ENCODE data around the gene DENND5B. TPM values are rescaled to one million over a fixed set of nuclear protein-coding genes. Genes with fewer than 3 reads are reported as not detected.

The DENND5B gene
- total and polyA plus RNA-seq, 3 experiments from 2014 or later: 0.04 TPM; not detected in 2

DNA sequence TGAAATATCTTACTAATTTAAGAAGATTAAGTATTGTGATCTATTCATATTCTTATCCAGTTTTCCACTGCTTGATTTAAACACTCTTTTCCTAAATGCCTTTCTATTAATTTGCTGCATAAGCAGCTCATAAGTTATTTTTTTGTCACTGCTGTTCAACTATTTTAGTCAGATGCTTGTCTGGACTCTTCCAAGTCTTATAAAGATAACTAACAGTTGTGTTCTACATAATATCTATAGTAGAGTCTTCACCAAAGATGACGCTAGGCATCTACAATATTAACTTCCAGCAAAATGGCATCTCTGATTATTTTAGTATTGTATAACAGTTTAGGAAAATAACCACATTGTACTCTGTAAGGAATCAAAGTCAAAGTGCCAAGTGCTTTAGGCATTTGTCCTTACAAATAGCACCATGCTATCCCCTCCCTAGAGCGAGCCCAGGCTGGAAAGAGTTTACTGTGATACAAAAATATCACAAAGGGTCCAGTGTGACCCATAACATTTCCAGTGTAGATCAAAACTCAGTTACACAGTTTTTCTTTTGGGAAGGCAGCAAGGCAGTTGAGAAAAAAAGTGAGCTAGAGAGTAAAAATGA lies 98.2 kb downstream of the DENND5B start:
- no peaks in the 10 kb centered on the region for H3K4me1 Mint-ChIP-seq
- CTCF ChIA-PET: no interaction called here

DNA sequence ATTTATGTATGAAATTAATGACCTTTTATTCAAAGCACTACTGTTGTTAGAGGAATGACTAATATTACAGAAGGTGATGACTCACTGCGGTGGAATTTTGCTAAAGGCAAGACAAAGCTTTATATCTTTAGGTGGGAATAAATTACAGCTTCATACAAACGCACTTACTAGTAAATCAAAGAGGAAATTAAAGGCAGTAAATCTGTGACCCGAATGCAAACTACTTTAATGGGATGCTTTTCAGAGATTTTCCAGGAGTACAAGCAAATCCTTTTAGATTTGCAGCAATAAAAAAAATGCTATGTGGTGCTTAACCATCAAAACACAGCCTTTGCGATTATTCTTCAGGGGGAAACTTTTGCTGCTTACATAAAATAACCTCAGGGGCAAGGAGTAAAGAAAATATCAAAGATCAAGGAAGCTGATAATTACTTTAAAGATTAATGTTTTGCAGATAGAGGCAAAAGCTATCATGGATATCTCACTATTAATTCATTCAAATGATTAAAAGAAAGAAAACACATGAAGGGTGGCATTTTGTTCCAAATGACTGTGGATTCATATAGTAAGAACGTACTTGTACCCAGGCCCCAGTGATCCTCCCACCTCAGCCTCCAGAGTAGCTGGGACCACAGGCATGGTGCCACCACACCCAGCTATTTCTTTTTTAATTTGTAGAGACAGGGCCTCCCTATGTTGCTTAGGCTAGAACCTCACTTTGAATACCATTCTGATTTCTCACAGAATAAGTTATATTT lies 98.9 kb downstream of the DENND5B start:
- no peaks in the 10 kb centered on the region for H3K36me3 ChIP-seq (ENCODE audit: insufficient read depth, low read length)
- no peaks in the 10 kb centered on the region for H3K27me3 ChIP-seq (ENCODE audit: insufficient read depth, low read length, poor library complexity, severe bottlenecking)
- no peak overlapping the region for H3K4me3 ChIP-seq (ENCODE audit: low read length)
- no peak for DNase-seq
- H3K9me3 ChIP-seq (ENCODE audit: low read length): no peaks in the 10 kb centered on the region
- ChIA-PET CTCF (no interaction called here), POLR2A (no interaction called here)
- no peak overlapping the region for H3K4me3 Mint-ChIP-seq
- H3K27me3 Mint-ChIP-seq: peaks cover 4 to 31% of the 10 kb centered on the region in 2 donors
- no peaks in the 10 kb centered on the region for H3K4me1 Mint-ChIP-seq
- no peak overlapping the region for H3K27ac Mint-ChIP-seq
- no peaks in the 10 kb centered on the region for H3K9me3 Mint-ChIP-seq
- H3K27ac ChIP-seq (ENCODE audit: low read depth, low read length): no peak overlapping the region
- H3K36me3 Mint-ChIP-seq: no peaks in the 10 kb centered on the region
- no peaks in the 10 kb centered on the region for H3K4me1 ChIP-seq (ENCODE audit: insufficient read depth, low read length)

More for the DNA sequence above, 98.2 kb downstream of the DENND5B start:
- POLR2A ChIA-PET: no interaction called here
- Mint-ChIP-seq H3K36me3 (no peaks in the 10 kb centered on the region), H3K27me3 (peaks cover 4 to 37% of the 10 kb centered on the region in 2 donors), H3K27ac (no peak overlapping the region), H3K9me3 (no peaks in the 10 kb centered on the region), H3K4me3 (no peak overlapping the region)
- H3K27ac ChIP-seq (ENCODE audit: low read depth, low read length): no peak overlapping the region
- H3K27me3 ChIP-seq (ENCODE audit: insufficient read depth, low read length, poor library complexity, severe bottlenecking): no peaks in the 10 kb centered on the region
- H3K9me3 ChIP-seq (ENCODE audit: low read length): no peaks in the 10 kb centered on the region
- H3K4me1 ChIP-seq (ENCODE audit: insufficient read depth, low read length): no peaks in the 10 kb centered on the region
- DNase-seq: no peak
- H3K36me3 ChIP-seq (ENCODE audit: insufficient read depth, low read length): no peaks in the 10 kb centered on the region
- no peak overlapping the region for H3K4me3 ChIP-seq (ENCODE audit: low read length)

DNA sequence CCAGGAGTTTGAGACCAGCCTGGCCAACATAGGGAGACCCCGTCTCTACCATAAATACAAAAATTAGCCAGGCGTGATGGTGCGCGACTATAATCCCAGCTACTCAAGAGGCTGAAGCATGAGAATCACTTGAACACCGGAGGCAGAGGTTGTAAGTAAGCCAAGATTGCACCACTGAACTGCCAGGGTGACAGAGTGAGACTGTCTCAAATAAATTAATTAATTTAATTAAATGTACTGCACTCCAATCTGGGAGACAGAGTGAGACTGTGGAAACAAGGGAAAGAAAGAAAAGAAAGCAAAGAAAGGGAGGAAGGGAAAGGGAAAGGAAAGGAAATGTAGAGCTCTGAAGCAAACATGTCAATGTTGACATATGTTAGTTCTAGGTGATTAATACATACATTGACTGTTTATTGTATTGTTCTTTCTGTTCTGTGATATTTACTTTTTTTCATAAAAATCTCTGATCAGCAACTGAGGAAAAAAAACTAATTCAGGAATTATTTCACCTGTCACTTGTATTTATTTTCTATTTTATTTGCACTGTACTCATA lies 99.6 kb downstream of the DENND5B start:
- no peaks in the 10 kb centered on the region for H3K9me3 Mint-ChIP-seq
- H3K9me3 ChIP-seq (ENCODE audit: low read length): no peaks in the 10 kb centered on the region
- H3K27me3 ChIP-seq (ENCODE audit: insufficient read depth, low read length, poor library complexity, severe bottlenecking): no peaks in the 10 kb centered on the region
- H3K27ac Mint-ChIP-seq: peak overlapping the region in 1 of 8 donors; percentile 28
- no peak overlapping the region for H3K4me3 ChIP-seq (ENCODE audit: low read length)
- H3K4me1 ChIP-seq (ENCODE audit: insufficient read depth, low read length): no peaks in the 10 kb centered on the region
- POLR2A ChIA-PET: no interaction called here
- H3K4me1 Mint-ChIP-seq: no peaks in the 10 kb centered on the region
- H3K36me3 Mint-ChIP-seq: no peaks in the 10 kb centered on the region
- CTCF ChIA-PET: no interaction called here
- H3K27ac ChIP-seq (ENCODE audit: low read depth, low read length): no peak overlapping the region
- no peaks in the 10 kb centered on the region for H3K36me3 ChIP-seq (ENCODE audit: insufficient read depth, low read length)
- no peak for DNase-seq
- H3K4me3 Mint-ChIP-seq: no peak overlapping the region
- H3K27me3 Mint-ChIP-seq: peaks cover 4 to 28% of the 10 kb centered on the region in 2 donors

DNA sequence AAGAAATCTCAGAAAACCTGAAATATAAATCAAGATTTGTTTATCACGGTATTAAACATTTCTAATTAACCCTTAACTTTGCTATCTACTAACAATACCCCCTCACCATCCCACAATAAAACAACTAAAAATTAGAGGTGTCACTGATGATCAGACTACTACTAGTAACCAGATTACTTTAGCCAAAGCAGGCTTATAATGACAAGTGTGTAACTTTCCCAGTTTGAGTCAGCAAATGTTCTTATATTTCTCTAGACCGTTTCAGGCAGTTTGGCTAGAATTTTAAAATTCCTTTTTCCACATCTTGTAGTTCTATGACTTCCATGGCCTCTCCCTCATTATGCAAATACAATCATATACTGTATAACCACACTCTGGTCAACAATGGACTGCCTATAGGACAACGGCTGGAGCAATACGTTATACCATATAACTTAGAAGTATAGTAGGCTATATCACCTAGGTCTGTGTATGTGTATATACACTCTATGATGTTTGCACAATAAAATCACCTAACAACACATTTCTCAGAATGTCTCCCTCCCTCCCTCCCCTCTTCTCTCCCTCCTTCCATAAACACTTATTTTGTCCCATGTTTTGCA lies 102.1 kb downstream of the DENND5B start:
- ChIA-PET CTCF (no interaction called here), POLR2A (no interaction called here)
- Mint-ChIP-seq H3K4me1 (no peaks in the 10 kb centered on the region), H3K36me3 (no peaks in the 10 kb centered on the region), H3K27ac (no peak overlapping the region), H3K4me3 (no peak overlapping the region), H3K27me3 (peaks cover 4 to 14% of the 10 kb centered on the region in 2 donors), H3K9me3 (no peaks in the 10 kb centered on the region)
- no peaks in the 10 kb centered on the region for H3K36me3 ChIP-seq (ENCODE audit: insufficient read depth, low read length)
- H3K27ac ChIP-seq (ENCODE audit: low read depth, low read length): no peak overlapping the region
- DNase-seq: no peak
- H3K9me3 ChIP-seq (ENCODE audit: low read length): no peaks in the 10 kb centered on the region
- no peak overlapping the region for H3K4me3 ChIP-seq (ENCODE audit: low read length)
- no peaks in the 10 kb centered on the region for H3K4me1 ChIP-seq (ENCODE audit: insufficient read depth, low read length)
- H3K27me3 ChIP-seq (ENCODE audit: insufficient read depth, low read length, poor library complexity, severe bottlenecking): no peaks in the 10 kb centered on the region

DNA sequence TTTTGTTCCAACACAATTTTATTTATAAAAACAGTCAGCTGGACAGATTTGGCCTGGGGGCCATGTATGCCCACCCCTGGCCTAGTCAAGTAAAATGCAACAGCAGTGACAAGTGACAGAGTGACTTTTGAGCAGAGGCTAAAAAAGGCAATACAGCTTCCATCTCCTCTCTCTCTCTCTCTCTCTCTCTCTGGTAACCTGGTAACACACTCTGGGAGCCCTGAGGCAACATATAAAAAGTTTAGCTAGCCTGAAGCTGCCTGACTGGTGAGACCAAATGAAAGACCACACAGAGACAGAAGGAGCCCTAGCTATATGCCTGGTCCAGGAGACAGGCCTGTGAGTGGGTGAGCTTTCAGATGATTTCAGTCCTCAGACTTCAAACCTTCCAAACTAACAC lies 105.4 kb downstream of the DENND5B start:
- POLR2A ChIA-PET: no interaction called here
- Mint-ChIP-seq H3K4me3 (no peak overlapping the region), H3K27ac (peak overlapping the region in 1 of 8 donors; percentile 3), H3K9me3 (no peaks in the 10 kb centered on the region), H3K27me3 (peaks cover 1 to 12% of the 10 kb centered on the region in 2 donors), H3K36me3 (no peaks in the 10 kb centered on the region), H3K4me1 (no peaks in the 10 kb centered on the region)
- Histone ChIP-seq H3K4me1 (ENCODE audit: insufficient read depth, low read length) (no peaks in the 10 kb centered on the region), H3K4me3 (ENCODE audit: low read length) (no peak overlapping the region), H3K36me3 (ENCODE audit: insufficient read depth, low read length) (no peaks in the 10 kb centered on the region), H3K9me3 (ENCODE audit: low read length) (no peaks in the 10 kb centered on the region), H3K27ac (ENCODE audit: low read depth, low read length) (no peak overlapping the region), H3K27me3 (ENCODE audit: insufficient read depth, low read length, poor library complexity, severe bottlenecking) (no peaks in the 10 kb centered on the region)
- DNase-seq: no peak
- CTCF ChIA-PET: no interaction called here

DNA sequence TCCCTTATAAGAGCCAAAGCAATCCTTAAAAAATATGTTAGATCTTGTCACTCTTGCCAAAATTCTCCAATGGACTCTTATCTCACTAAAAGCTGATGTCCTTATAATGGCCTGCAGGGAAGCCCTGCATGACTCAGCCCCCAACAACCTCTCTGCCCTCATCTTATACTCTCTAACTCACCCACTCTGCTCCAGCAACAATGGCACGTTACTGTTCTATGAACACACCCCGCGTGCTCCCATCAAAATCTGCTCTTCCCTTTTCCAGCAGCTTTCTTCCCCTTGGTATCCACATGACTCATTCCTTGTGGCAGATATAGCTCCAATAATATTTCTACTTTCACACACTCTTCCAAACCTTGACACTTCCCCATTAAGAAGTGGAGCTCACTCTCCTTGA lies 108.1 kb downstream of the DENND5B start:
- no peak for DNase-seq
- Histone ChIP-seq H3K27ac (ENCODE audit: low read depth, low read length) (no peak overlapping the region), H3K4me3 (ENCODE audit: low read length) (no peak overlapping the region), H3K9me3 (ENCODE audit: low read length) (no peaks in the 10 kb centered on the region), H3K27me3 (ENCODE audit: insufficient read depth, low read length, poor library complexity, severe bottlenecking) (no peaks in the 10 kb centered on the region), H3K36me3 (ENCODE audit: insufficient read depth, low read length) (no peaks in the 10 kb centered on the region), H3K4me1 (ENCODE audit: insufficient read depth, low read length) (no peaks in the 10 kb centered on the region)
- Mint-ChIP-seq H3K36me3 (no peaks in the 10 kb centered on the region), H3K9me3 (no peaks in the 10 kb centered on the region), H3K4me1 (no peaks in the 10 kb centered on the region), H3K27me3 (peaks cover 1 to 3% of the 10 kb centered on the region in 2 donors), H3K27ac (no peak overlapping the region), H3K4me3 (no peak overlapping the region)
- ChIA-PET POLR2A (no interaction called here), CTCF (no interaction called here)

DNA sequence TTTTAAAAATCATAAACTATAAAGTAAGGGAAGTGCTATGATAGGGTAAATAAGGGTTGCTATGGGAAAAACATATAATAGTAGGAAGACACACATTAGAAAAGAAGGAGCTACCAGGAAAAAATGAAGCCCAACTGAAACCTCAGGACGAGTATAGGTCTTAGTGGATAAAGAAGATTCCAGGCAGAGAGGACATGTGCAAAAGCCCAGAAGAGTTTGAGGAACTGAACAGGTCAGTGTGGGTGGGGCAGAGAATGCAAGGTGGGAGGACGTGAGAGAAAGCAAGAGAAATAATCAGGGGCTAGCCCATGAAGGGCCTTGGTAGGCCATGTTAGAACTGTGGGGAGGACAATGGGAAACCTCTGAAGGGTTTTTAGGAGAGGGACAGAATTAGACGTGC lies 109.5 kb downstream of the DENND5B start:
- no peaks in the 10 kb centered on the region for H3K9me3 ChIP-seq (ENCODE audit: low read length)
- H3K27ac ChIP-seq (ENCODE audit: low read depth, low read length): no peak overlapping the region
- H3K4me1 ChIP-seq (ENCODE audit: insufficient read depth, low read length): no peaks in the 10 kb centered on the region
- H3K36me3 ChIP-seq (ENCODE audit: insufficient read depth, low read length): no peaks in the 10 kb centered on the region
- ChIA-PET CTCF (no interaction called here), POLR2A (no interaction called here)
- H3K27me3 Mint-ChIP-seq: peaks cover 3 to 6% of the 10 kb centered on the region in 2 donors
- H3K4me1 Mint-ChIP-seq: no peaks in the 10 kb centered on the region
- no peak overlapping the region for H3K4me3 Mint-ChIP-seq
- no peaks in the 10 kb centered on the region for H3K27me3 ChIP-seq (ENCODE audit: insufficient read depth, low read length, poor library complexity, severe bottlenecking)
- no peaks in the 10 kb centered on the region for H3K36me3 Mint-ChIP-seq
- no peaks in the 10 kb centered on the region for H3K9me3 Mint-ChIP-seq
- no peak overlapping the region for H3K4me3 ChIP-seq (ENCODE audit: low read length)
- no peak for DNase-seq
- no peak overlapping the region for H3K27ac Mint-ChIP-seq

DNA sequence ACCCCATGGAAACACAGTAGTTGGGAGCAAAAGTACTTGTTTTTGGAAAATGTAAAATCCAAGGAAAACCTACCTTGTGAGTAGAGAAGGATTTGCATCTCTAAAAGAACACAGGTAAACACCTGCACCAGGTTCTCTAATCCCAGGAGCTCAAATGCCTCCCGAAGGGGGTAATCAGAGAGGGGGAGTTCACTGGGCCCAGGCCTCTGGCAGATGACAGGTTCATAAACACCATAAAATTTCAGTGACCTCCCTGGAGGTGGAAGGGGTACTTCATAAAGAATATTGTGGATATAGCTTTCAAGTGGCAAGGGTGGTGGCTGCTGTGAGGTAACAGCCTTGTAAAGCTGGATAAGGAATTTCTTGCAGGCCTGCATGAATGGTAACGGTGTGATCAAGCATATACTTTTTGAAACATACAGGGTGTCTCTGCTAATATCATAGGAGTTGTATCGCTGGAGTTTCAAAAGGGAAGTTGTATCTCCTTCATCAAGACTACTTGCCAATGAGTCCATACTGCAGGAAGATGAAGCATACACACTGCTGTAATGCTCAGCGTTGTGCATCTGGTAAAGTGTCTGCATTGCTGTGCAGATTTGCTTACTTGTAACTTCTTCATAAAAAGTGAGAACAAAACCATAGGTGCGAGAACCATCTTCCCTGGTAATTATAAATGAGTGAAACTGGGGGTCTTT lies 111.3 kb downstream of the DENND5B start:
- Histone ChIP-seq H3K27me3 (ENCODE audit: insufficient read depth, low read length, poor library complexity, severe bottlenecking) (no peaks in the 10 kb centered on the region), H3K27ac (ENCODE audit: low read depth, low read length) (no peak overlapping the region), H3K9me3 (ENCODE audit: low read length) (no peaks in the 10 kb centered on the region), H3K4me3 (ENCODE audit: low read length) (no peak overlapping the region), H3K4me1 (ENCODE audit: insufficient read depth, low read length) (no peaks in the 10 kb centered on the region), H3K36me3 (ENCODE audit: insufficient read depth, low read length) (no peaks in the 10 kb centered on the region)
- no peaks in the 10 kb centered on the region for H3K36me3 Mint-ChIP-seq
- peaks cover 3 to 12% of the 10 kb centered on the region in 2 donors for H3K27me3 Mint-ChIP-seq
- no peaks in the 10 kb centered on the region for H3K9me3 Mint-ChIP-seq
- DNase-seq: no peak
- no peak overlapping the region for H3K27ac Mint-ChIP-seq
- no peak overlapping the region for H3K4me3 Mint-ChIP-seq
- no peaks in the 10 kb centered on the region for H3K4me1 Mint-ChIP-seq
- ChIA-PET POLR2A (no interaction called here), CTCF (no interaction called here)
